ENCODE results near the gene N4BP2L2. TPM values are rescaled to one million over a fixed set of nuclear protein-coding genes. Genes with fewer than 3 reads are reported as not detected.
A peak's percentile ranks its signal among the peaks of the same experiment; 100 is the strongest.

Gene N4BP2L2
- total and polyA plus RNA-seq, 2 of the 13 experiments (the other 11 are each of a cell fraction or from before 2014, with no cell fraction given) = 58.9 to 81.2 TPM

GRCh38 chr13:32446220-32446619 is 92.4 kb downstream of the N4BP2L2 start (continued):
- TF ChIP-seq ZNF276 (CRISPR knock-in tag; IDR thresholded peaks at IDR 0.05; ENCODE audit: low read depth) (no peak), BCL6 (CRISPR knock-in tag; IDR thresholded peaks at IDR 0.05) (peak; percentile 81), BRCA1 (CRISPR knock-in tag; IDR thresholded peaks at IDR 0.05) (no peak), ZNF816 (CRISPR knock-in tag; IDR thresholded peaks at IDR 0.05; ENCODE audit: borderline replicate concordance) (no peak), NCOA2 (CRISPR knock-in tag; IDR thresholded peaks at IDR 0.05) (peak; percentile 51; the same call in 1 of the 2 replicates), ZBTB20 (CRISPR knock-in tag; IDR thresholded peaks at IDR 0.05; ENCODE audit: borderline replicate concordance, low read depth) (no peak; the same call in 1 of the 2 replicates), ATRX (CRISPR knock-in tag; IDR thresholded peaks at IDR 0.05; ENCODE audit: borderline replicate concordance) (no peak), NR3C1 (CRISPR knock-in tag; IDR thresholded peaks at IDR 0.05) (no peak), MED13 (CRISPR knock-in tag; IDR thresholded peaks at IDR 0.05) (no peak), MYNN (CRISPR knock-in tag; IDR thresholded peaks at IDR 0.05; ENCODE audit: low read depth) (no peak), MTERF4 (CRISPR knock-in tag; IDR thresholded peaks at IDR 0.05) (no peak), CCAR2 (optimal IDR thresholded peaks at IDR 0.05; ENCODE audit: low read depth, low read length) (no peak), MLX (CRISPR knock-in tag; IDR thresholded peaks at IDR 0.05) (no peak; the same call in 1 of the 2 replicates), ZNF577 (CRISPR knock-in tag; IDR thresholded peaks at IDR 0.05; ENCODE audit: borderline replicate concordance, low read depth) (no peak), HNF4A (CRISPR knock-in tag; IDR thresholded peaks at IDR 0.05) (peak; percentile 95), SKI (IDR thresholded peaks at IDR 0.05; ENCODE audit: partially characterized antibody) (peak; percentile 44), NCOA5 (CRISPR knock-in tag; IDR thresholded peaks at IDR 0.05) (no peak), IKZF1 (IDR thresholded peaks at IDR 0.05) (no peak), ZNF10 (CRISPR knock-in tag; IDR thresholded peaks at IDR 0.05; ENCODE audit: borderline replicate concordance, low read depth) (no peak), MBNL3 (CRISPR knock-in tag; conservative IDR thresholded peaks at IDR 0.05) (no peak), TRAFD1 (CRISPR knock-in tag; IDR thresholded peaks at IDR 0.05; ENCODE audit: borderline replicate concordance) (no peak), SIN3A (IDR thresholded peaks at IDR 0.05; ENCODE audit: borderline replicate concordance, low read depth, low read length) (no peak), MAFF (IDR thresholded peaks at IDR 0.05; ENCODE audit: low read depth, low read length) (no peak), PAWR (CRISPR knock-in tag; IDR thresholded peaks at IDR 0.05; ENCODE audit: borderline replicate concordance) (no peak), SP140L (CRISPR knock-in tag; IDR thresholded peaks at IDR 0.05; ENCODE audit: borderline replicate concordance) (no peak), UBTF (CRISPR knock-in tag; IDR thresholded peaks at IDR 0.05) (no peak)
